ENCODE measurements around the gene ABCA10. TPM values are rescaled to one million over a fixed set of nuclear protein-coding genes. Genes with fewer than 3 reads are reported as not detected.

The ABCA10 gene
- polyA plus RNA-seq, 4 donors, result 1.2 to 5.2 (median 2.5) TPM

DNA sequence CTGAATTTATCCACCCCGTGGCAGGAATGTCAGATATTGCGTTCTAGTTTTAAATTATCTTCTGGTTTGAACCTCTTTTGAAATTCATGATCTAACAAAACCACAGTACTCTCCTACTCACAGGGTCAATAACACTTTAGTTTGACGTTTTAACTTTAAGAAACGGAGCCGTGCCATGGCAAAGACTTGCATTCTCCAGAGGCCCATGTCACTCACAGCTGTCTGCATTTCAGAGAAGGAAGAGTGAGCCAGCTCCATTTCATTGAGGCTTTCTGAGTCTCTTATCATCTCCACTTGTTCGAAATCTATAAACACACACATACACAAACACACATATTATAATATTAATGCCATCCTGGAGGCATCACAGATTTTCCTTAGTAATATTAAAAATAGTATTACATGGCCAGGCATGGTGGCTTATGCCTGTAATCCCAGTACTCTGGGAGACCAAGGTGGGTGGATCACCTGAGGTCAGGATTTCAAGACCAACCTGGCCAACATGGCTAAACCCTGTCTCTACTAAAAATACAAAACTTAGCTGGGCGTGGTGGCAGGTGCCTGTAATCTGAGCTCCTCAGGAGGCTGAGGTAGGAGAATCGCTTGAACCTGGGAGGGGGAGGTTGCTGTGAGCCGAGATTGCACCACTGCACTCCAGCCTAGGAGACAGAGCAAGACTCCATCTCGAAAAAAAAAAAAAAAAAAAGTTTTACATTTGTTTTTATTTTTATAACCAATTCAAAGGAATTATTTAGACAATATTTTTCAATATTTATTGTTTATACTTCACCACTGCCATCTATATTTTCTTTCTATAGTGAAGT lies 122.5 kb downstream of the ABCA10 start:
- no peak for DNase-seq (ENCODE audit: low read depth in 4 of 4, low spot score in 3 of 4)

DNA sequence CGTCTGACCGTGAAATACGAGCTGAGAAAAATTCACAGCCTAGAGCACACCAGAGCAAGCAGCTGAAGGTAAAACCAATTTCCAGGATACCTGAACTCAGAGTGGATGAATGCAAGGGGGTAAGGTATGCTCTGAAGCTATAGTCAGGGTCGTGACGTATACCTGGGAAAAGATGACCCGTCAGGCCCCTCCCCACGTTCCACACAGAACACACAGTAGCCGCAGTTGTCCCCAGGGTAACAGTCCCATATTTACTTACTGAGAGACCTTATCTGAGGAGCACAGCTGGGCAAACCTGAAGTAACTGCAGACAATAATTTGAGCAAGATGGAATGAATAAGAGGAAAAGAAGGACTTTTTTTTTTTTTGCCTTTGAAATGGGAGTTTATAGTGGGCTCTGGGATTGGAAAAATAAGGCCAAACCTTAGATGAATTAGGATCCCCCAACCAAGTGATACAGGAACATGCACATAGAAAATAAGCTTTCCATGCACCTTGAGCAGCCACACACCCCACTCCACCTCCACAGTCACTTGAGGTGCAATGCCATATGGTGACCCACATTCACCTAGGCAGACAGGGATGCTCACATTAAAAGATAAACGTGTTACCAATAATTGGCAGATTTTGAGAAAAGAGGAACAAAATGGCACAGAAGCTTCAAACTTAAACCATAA lies 124.9 kb downstream of the ABCA10 start:
- DNase-seq (ENCODE audit: low read depth in 4 of 4, low spot score in 3 of 4), result no peak

DNA sequence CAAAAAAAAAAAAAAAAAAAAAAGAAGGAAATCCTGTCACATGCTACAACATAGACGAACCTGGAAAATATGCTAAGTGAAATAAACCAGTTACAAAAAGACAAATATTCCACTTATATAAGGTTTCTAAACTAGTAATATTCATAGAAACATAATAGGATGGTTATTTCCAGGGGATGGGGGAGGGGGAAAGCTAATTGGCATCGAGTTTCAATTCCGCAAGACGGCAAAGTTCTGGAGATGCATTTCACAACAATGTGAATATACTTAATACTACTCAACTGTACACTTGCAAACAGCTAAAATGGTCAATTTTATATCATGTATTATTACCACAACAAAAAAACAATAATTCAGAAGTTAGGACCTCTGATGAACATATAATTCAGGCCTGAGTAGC lies 130.0 kb downstream of the ABCA10 start:
- no peak for DNase-seq (ENCODE audit: low read depth in 4 of 4, low spot score in 3 of 4)

Other genes with a start within 250 kb of the ABCA10 start
- gene ABCA9, start 167.9 kb downstream of the ABCA10 start, polyA plus RNA-seq (ENCODE audit: insufficient read length in 4 of 4), result 1 to 10 TPM; 1.8 to 9.4 (median 3.8) TPM
- 1 to 10 TPM; 2.7 to 4.9 (median 4.7) TPM for gene ABCA6, start 86.9 kb downstream of the ABCA10 start, polyA plus RNA-seq (ENCODE audit: insufficient read length in 4 of 4)
- 10 to 100 TPM; 11.4 to 38.4 (median 29.8) TPM for gene ABCA5, start 98.3 kb upstream of the ABCA10 start, polyA plus RNA-seq (ENCODE audit: insufficient read length in 4 of 4)
- 10 to 100 TPM; 18.2 to 27.2 (median 22.2) TPM for gene MAP2K6, start 185.9 kb upstream of the ABCA10 start, polyA plus RNA-seq (ENCODE audit: insufficient read length in 4 of 4)

All from left renal pelvis (tissue), 4 donors.